Left ventricle myocardium inferior (tissue), 1 donor: ENCODE results near the gene PSPH. TPM values are rescaled to one million over a fixed set of nuclear protein-coding genes. Genes with fewer than 3 reads are reported as not detected.

Experiments used
- DNase-seq: peaks from one replicate; pipeline ENCODE4 v3.0.0-alpha.2; 2020
- H3K27ac ChIP-seq: fragments of 200-600 bp; replicated peaks from 2 replicates; pipeline ENCODE4 v1.8.0; 2021
- H3K27me3 ChIP-seq: fragments of 200-600 bp; 2 replicates; pipeline ENCODE4 v1.8.0; 2021; ENCODE audit warnings: low read depth
- H3K36me3 ChIP-seq: fragments of 200-600 bp; 2 replicates; pipeline ENCODE4 v1.8.0; 2021
- H3K4me1 ChIP-seq: fragments of 200-600 bp; 2 replicates; pipeline ENCODE4 v1.8.0; 2021
- H3K4me3 ChIP-seq: fragments of 200-600 bp; 2 replicates; pipeline ENCODE4 v1.8.0; 2021; ENCODE audit warnings: mild to moderate bottlenecking, moderate library complexity
- H3K9me3 ChIP-seq: fragments of 200-600 bp; replicated peaks from 2 replicates; pipeline ENCODE4 v1.8.0; 2021
- CTCF ChIP-seq: fragments of 200-600 bp; IDR thresholded peaks from 2 replicates; pipeline ENCODE4 v1.8.0; 2021; ENCODE audit warnings: antibody characterized with exemption, mild to moderate bottlenecking, borderline replicate concordance
- intact Hi-C: fragments of 100-400 bp; cut with micrococcal nuclease; formaldehyde crosslinking; loops from one replicate; pipeline ENCODE4 v1.11.0; 2022
- total RNA-seq: library from RNA; stranded (reverse); fragmentation: NEBNext Ultra II Directional; extraction: Animal tissue kit (Norgen Biotek cat#: 25700); gene quantifications from one replicate; pipeline ENCODE4 v1.2.1, GENCODE V29; 2021
- donor health status: DM: no; HTN: yes; CAD: no; lungs with severe emphysema.

The PSPH gene
- total RNA-seq, 1 donor from 2014 or later = 12.9 TPM

GRCh38 chr7:56009695-56010094 lies 41.5 kb downstream of the PSPH start:
- intact Hi-C loops = no loop called here
- Histone ChIP-seq H3K36me3 (peaks cover 19% of the 10 kb centered on the region), H3K4me1 (peaks cover 7% of the 10 kb centered on the region), H3K9me3 (no peaks in the 10 kb centered on the region), H3K27me3 (no peaks in the 10 kb centered on the region), H3K4me3 (no peak overlapping the region), H3K27ac (no peak overlapping the region)
- DNase-seq = no peak
- no peak for TF ChIP-seq CTCF

- no peaks in the 10 kb centered on the region for H3K27me3 ChIP-seq
- TF ChIP-seq CTCF = no peak
- intact Hi-C loops = no loop called here
- no peak for DNase-seq
- no peaks in the 10 kb centered on the region for H3K9me3 ChIP-seq
- no peak overlapping the region for H3K27ac ChIP-seq
- no peak overlapping the region for H3K4me3 ChIP-seq
- peaks cover 7% of the 10 kb centered on the region for H3K4me1 ChIP-seq
- H3K36me3 ChIP-seq = peaks cover 4% of the 10 kb centered on the region
Observed at GRCh38 chr7:56007891-56008290, 43.4 kb downstream of the PSPH start.

DNA sequence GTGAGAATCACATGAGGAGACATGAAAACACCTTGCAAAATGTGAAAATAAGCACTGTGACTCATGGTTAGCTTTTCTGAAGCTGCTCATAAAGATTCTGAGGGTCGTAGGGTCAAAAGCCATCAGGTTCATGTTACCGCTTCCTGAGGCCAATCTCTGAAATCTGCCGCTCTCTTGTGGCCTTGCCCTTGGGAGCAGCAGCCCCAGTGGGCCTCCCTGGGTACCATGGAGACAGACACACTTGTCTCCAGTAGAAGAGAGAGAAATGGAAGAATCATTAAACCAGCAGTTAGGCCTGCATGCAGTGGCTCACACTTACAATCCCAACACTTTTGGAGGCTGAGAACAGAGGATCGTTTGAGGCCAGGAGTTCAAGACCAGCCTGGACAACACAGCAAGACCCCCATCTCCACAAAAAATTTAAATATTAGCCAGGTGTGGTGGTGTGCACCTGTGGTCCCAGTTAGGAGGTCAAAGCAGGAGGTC lies 44.0 kb downstream of the PSPH start:
- Histone ChIP-seq H3K27me3 (no peaks in the 10 kb centered on the region), H3K36me3 (peaks cover 4% of the 10 kb centered on the region), H3K27ac (no peak overlapping the region), H3K4me3 (no peak overlapping the region), H3K9me3 (no peaks in the 10 kb centered on the region), H3K4me1 (peaks cover 7% of the 10 kb centered on the region)
- DNase-seq = no peak
- TF ChIP-seq CTCF = no peak
- intact Hi-C loops = no loop called here

- TF ChIP-seq CTCF = no peak
- intact Hi-C loops = no loop called here
- H3K4me3 ChIP-seq = no peak overlapping the region
- H3K27me3 ChIP-seq = no peaks in the 10 kb centered on the region
- H3K36me3 ChIP-seq = peaks cover 19% of the 10 kb centered on the region
- no peak overlapping the region for H3K27ac ChIP-seq
- no peaks in the 10 kb centered on the region for H3K4me1 ChIP-seq
- DNase-seq = no peak
- no peaks in the 10 kb centered on the region for H3K9me3 ChIP-seq
Observed at GRCh38 chr7:56003749-56004148, 47.5 kb downstream of the PSPH start.

- H3K4me3 ChIP-seq = no peak overlapping the region
- DNase-seq = no peak
- no peak for TF ChIP-seq CTCF
- no peaks in the 10 kb centered on the region for H3K27me3 ChIP-seq
- no peaks in the 10 kb centered on the region for H3K4me1 ChIP-seq
- intact Hi-C loops = loop anchor here (5.0 kb wide), 1 partner anchor 75 kb away; no protein-coding TSS in a partner anchor
- H3K27ac ChIP-seq = no peak overlapping the region
- H3K9me3 ChIP-seq = no peaks in the 10 kb centered on the region
- H3K36me3 ChIP-seq = peaks cover 84% of the 10 kb centered on the region
Observed at GRCh38 chr7:55996856-55997500, 54.3 kb downstream of the PSPH start.
